Stimulated activated naive B cell treated with anti-CD40 and anti-IgM and Interleukin-4, amounts not matched to agents 10 μg/mL and 1 μg/mL and 100 μg/mL, for 72 hours (primary cell): ENCODE data around the gene LTB4R2.

Experiments used
- ATAC-seq, 2 donors: fragments of 150-1000 bp; cut with Tn5 transposase; replicated peaks; 2 replicates each; pipeline ENCODE4 v1.10.0; 2021; ENCODE audit warnings: moderate library complexity in 1 of 2
- DNase-seq: peaks from one replicate; pipeline ENCODE4 v3.0.0; 2021
- H3K27ac Mint-ChIP-seq: one replicate; pipeline ENCODE4 v1.8.0; 2022; ENCODE audit warnings: mild to moderate bottlenecking, mixed read lengths
- H3K27me3 Mint-ChIP-seq, 2 donors: one replicate each; pipeline ENCODE4 v1.8.0; 2022; ENCODE audit warnings: mixed read lengths in 2 of 2
- H3K36me3 Mint-ChIP-seq, 2 donors: one replicate each; pipeline ENCODE4 v1.8.0; 2022; ENCODE audit warnings: mixed read lengths in 2 of 2, mild to moderate bottlenecking in 1 of 2
- H3K4me1 Mint-ChIP-seq, 2 donors: one replicate each; pipeline ENCODE4 v1.8.0; 2022; ENCODE audit warnings: mixed read lengths in 2 of 2, mild to moderate bottlenecking in 1 of 2
- H3K4me3 Mint-ChIP-seq, 2 donors: one replicate each; pipeline ENCODE4 v1.8.0; 2022; ENCODE audit warnings: mild to moderate bottlenecking in 2 of 2, mixed read lengths in 2 of 2, moderate library complexity in 1 of 2
- H3K9me3 Mint-ChIP-seq, 2 donors: one replicate each; pipeline ENCODE4 v1.8.0; 2022; ENCODE audit warnings: mixed read lengths in 2 of 2, mild to moderate bottlenecking in 1 of 2

Gene LTB4R2

DNA sequence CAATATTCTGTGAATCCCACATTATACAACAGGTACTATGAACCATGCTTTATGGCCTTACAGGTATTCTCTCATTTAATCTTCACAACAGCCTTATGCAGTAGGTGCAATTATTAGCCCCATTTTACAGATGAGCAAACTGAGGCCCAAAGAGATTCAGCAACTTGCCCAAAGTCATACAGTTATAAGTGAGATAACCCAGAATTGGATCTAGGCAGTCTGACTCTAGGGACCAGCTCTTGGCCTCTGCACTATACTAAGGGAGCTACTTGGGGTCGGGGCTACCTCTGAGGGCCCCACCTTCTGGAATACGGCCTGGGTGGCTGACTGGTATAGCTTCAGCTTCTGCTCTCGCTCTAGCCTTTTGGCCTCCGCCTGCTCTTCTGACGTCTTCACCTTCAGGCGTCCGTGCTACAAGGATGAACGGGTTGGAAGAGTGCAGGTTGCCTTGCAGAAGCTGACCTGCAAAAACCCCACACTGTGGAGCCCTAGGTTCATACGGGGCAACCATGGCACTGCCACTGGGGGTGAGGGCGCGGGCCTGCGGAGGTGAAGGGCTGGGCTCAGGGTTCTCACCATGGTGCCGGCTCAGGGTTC, 39.3 kb upstream of the LTB4R2 start:
- peaks cover 25 to 31% of the 10 kb centered on the region in 2 donors for H3K36me3 Mint-ChIP-seq
- no peaks in the 10 kb centered on the region for H3K27me3 Mint-ChIP-seq
- no peak for ATAC-seq
- peak overlapping the region; percentile 92 for H3K27ac Mint-ChIP-seq
- H3K9me3 Mint-ChIP-seq = no peaks in the 10 kb centered on the region
- no peak for DNase-seq
- H3K4me3 Mint-ChIP-seq = peak overlapping the region; percentile 93 to 95
- peaks cover 34 to 48% of the 10 kb centered on the region in 2 donors for H3K4me1 Mint-ChIP-seq

- Mint-ChIP-seq H3K36me3 (peaks cover 23 to 29% of the 10 kb centered on the region in 2 donors), H3K4me3 (peak within 1 kb of the TSS; percentile 93 to 95), H3K27me3 (no peaks in the 10 kb centered on the region), H3K4me1 (peaks cover 35 to 49% of the 10 kb centered on the region in 2 donors), H3K9me3 (no peaks in the 10 kb centered on the region), H3K27ac (peak within 1 kb of the TSS; percentile 92)
- DNase-seq = peak; percentile 89
- peak; percentile 85 to 89 for ATAC-seq
Measured at GRCh38 chr14:24271134-24271833, 38.7 kb upstream of the LTB4R2 start, which contains the start of gene RABGGTA. Gene RABGGTA (minus strand): TSS chr14:24271597. CDS start chr14:24271115, 482 bp downstream.

DNA sequence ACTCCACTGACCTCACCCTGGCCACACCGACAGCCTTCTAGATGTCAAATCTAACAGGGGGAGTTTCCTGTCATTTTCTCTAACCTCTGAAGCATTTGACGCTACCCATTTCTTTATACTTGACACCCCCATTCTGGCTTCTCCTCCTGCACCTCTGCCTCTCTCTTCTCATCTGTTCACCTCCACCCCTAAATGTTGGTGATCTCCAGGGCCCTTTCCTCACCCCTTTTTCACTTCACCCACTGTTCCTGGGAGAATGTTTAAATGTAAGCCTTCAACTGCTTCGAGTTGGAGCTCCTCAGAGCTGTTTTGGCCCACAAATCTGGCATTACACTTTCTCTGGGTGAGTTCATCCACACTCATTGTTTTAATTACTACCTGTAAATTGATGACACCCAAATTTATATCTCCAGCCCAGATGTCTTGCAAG, 38.1 kb upstream of the LTB4R2 start:
- Mint-ChIP-seq H3K4me1 (peaks cover 38 to 54% of the 10 kb centered on the region in 2 donors), H3K36me3 (peaks cover 17 to 25% of the 10 kb centered on the region in 2 donors), H3K9me3 (no peaks in the 10 kb centered on the region), H3K4me3 (peak overlapping the region; percentile 93 to 95), H3K27ac (peak overlapping the region; percentile 92), H3K27me3 (no peaks in the 10 kb centered on the region)
- no peak for DNase-seq
- ATAC-seq = no peak

GRCh38 chr14:24272467-24272866, 37.5 kb upstream of the LTB4R2 start:
- DNase-seq (no peak), ATAC-seq (no peak)
- Mint-ChIP-seq H3K4me1 (peaks cover 40 to 60% of the 10 kb centered on the region in 2 donors), H3K36me3 (peaks cover 11 to 23% of the 10 kb centered on the region in 2 donors), H3K27ac (peak overlapping the region; percentile 92), H3K4me3 (peak overlapping the region; percentile 26 to 27), H3K27me3 (no peaks in the 10 kb centered on the region), H3K9me3 (no peaks in the 10 kb centered on the region)

GRCh38 chr14:24273422-24273998, 36.4 kb upstream of the LTB4R2 start:
- ATAC-seq (no peak), DNase-seq (no peak)
- Mint-ChIP-seq H3K9me3 (peaks cover 5% of the 10 kb centered on the region in 2 donors), H3K27me3 (no peaks in the 10 kb centered on the region), H3K27ac (peak overlapping the region; percentile 77), H3K36me3 (peaks cover 13 to 24% of the 10 kb centered on the region in 2 donors), H3K4me3 (no peak overlapping the region), H3K4me1 (peaks cover 51 to 71% of the 10 kb centered on the region in 2 donors)

DNA sequence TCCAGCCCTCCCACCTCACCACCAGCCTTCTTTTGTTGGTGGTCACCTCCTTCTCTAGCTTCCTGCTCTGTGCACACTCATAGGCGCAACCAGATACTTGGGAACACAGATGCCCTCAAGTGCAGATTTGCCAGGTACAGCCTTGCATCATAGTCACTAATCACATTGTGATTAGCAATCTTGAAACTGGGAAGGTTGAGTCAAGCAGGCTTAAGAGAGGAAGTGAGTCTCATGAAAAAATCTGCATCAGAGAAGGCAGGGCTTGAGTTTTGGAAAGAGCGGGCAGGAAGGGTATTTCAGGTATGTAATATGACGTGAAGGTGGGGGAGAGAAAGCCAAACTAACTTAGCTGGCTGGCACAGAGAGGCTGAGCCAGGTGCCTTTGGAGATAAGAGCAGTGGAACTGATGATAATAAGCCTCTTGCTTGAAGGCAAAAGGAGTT, 35.8 kb upstream of the LTB4R2 start:
- peak overlapping the region; percentile 22 to 25 for H3K4me3 Mint-ChIP-seq
- no peaks in the 10 kb centered on the region for H3K27me3 Mint-ChIP-seq
- H3K9me3 Mint-ChIP-seq = peaks cover 7 to 8% of the 10 kb centered on the region in 2 donors
- ATAC-seq (peak; percentile 67 to 72), DNase-seq (peak; percentile 66)
- H3K4me1 Mint-ChIP-seq = peaks cover 55 to 77% of the 10 kb centered on the region in 2 donors
- H3K27ac Mint-ChIP-seq = peak overlapping the region; percentile 77
- H3K36me3 Mint-ChIP-seq = peaks cover 13 to 22% of the 10 kb centered on the region in 2 donors

GRCh38 chr14:24277071-24277470, 32.9 kb upstream of the LTB4R2 start:
- DNase-seq = no peak
- ATAC-seq = no peak
- Mint-ChIP-seq H3K4me3 (peak overlapping the region; percentile 2 to 39), H3K4me1 (peaks cover 73 to 93% of the 10 kb centered on the region in 2 donors), H3K27ac (peak overlapping the region; percentile 81), H3K27me3 (no peaks in the 10 kb centered on the region), H3K9me3 (peaks cover 7 to 8% of the 10 kb centered on the region in 2 donors), H3K36me3 (peaks cover 8 to 18% of the 10 kb centered on the region in 2 donors)

- peak overlapping the region; percentile 81 for H3K27ac Mint-ChIP-seq
Measured at GRCh38 chr14:24277606-24278321, 32.2 kb upstream of the LTB4R2 start.

GRCh38 chr14:24278424-24278823, 31.5 kb upstream of the LTB4R2 start:
- Mint-ChIP-seq H3K4me3 (peak overlapping the region in 1 of 2 donors; percentile 0), H3K27ac (peak overlapping the region; percentile 81), H3K27me3 (no peaks in the 10 kb centered on the region), H3K36me3 (peaks cover 8 to 15% of the 10 kb centered on the region in 2 donors), H3K4me1 (peaks cover 65 to 87% of the 10 kb centered on the region in 2 donors), H3K9me3 (peaks cover 7 to 8% of the 10 kb centered on the region in 2 donors)
- DNase-seq (no peak), ATAC-seq (no peak)

More at GRCh38 chr14:24277606-24278321, 32.2 kb upstream of the LTB4R2 start:
- DNase-seq = peak; percentile 21
- H3K4me1 Mint-ChIP-seq = peaks cover 70 to 93% of the 10 kb centered on the region in 2 donors
- peak; percentile 9 to 13 for ATAC-seq
- H3K4me3 Mint-ChIP-seq = peak overlapping the region; percentile 18 to 22
- no peaks in the 10 kb centered on the region for H3K27me3 Mint-ChIP-seq
- peaks cover 8 to 15% of the 10 kb centered on the region in 2 donors for H3K36me3 Mint-ChIP-seq
- H3K9me3 Mint-ChIP-seq = peaks cover 7 to 8% of the 10 kb centered on the region in 2 donors

DNA sequence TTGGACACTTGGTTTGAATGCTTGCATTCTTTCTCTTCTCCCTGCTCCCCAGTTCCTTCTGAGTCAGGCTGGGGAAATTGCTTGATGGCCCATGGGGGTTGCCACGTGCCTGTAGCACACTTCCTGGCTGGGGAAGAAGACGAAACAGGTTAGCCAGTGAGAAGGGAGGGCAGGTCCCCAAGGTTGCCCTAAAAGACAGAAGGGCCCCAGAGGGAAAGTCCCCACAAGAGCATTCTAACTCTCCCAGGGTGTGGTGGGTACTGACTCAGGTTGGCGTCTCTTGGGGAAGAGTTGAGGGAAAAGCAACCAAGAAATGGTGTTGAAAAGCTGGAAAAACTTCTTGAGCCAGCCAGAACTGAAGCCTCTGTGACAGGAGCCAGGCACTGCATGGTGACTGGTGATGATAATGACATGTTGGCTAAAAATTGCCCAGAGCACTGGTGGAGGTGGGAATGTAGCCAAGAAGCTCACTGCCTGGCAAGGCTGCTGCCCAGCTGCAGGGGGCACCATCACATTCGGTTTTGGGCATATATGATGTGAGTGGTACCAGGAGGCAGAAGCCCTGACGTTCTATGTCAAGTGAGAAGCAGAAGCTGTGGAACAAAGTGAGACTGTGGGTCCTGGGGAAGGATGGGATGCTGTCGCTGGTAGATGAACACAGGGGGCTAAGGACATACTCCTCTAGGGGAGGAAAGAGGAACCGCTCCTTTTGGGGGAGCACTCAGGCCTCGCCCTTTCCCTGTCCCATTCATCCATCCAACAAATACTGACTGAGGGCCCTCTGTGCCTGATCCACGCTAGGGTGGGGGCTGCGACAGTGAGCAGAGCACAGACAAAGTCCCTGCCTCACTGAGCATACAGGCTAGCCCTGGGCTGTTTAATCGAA, 30.4 kb upstream of the LTB4R2 start:
- Mint-ChIP-seq H3K36me3 (peaks cover 8 to 15% of the 10 kb centered on the region in 2 donors), H3K27ac (peak overlapping the region; percentile 81), H3K27me3 (no peaks in the 10 kb centered on the region), H3K4me1 (peaks cover 62 to 76% of the 10 kb centered on the region in 2 donors), H3K4me3 (peak overlapping the region; percentile 8 to 36), H3K9me3 (peaks cover 7 to 8% of the 10 kb centered on the region in 2 donors)
- ATAC-seq (peak; percentile 89), DNase-seq (peak; percentile 67)

DNA sequence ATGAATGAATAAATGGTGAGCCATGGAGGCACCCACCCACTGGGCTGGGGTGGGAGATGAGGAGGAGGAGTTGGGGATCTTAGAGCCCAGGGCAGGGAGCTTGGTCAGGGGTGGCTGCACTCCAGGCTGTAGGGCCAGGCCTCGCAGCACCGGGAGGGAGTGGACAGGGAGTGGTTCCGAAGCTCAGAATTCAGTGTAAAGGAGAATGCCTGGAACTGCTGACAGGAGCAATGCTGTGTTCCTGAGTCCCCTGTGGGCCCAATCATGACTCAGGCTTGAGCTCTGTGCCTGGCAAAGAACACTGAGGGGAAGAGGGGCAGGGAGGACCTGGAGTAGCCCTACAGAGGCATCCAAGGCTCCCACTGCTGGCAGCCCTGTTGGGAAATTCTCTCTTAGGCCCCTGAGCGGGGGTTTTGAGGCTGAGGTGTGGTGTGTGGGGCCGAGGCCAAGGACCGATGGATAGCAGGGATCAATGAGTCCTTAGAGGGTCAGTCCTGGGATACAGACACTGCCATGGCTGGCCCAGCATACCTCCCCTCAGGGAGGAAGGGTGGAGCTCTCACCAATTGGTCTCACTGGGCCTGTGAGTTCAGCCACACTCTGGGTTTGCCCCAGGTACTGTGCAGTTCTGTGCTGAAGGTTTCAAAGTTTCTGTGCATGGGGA, 29.0 kb upstream of the LTB4R2 start:
- ATAC-seq (no peak), DNase-seq (no peak)
- no peaks in the 10 kb centered on the region for H3K27me3 Mint-ChIP-seq
- peaks cover 7 to 8% of the 10 kb centered on the region in 2 donors for H3K9me3 Mint-ChIP-seq
- H3K27ac Mint-ChIP-seq = peak overlapping the region; percentile 91
- peaks cover 9 to 15% of the 10 kb centered on the region in 2 donors for H3K36me3 Mint-ChIP-seq
- no peak overlapping the region for H3K4me3 Mint-ChIP-seq
- H3K4me1 Mint-ChIP-seq = peaks cover 56 to 72% of the 10 kb centered on the region in 2 donors

GRCh38 chr14:24281636-24282035, 28.3 kb upstream of the LTB4R2 start:
- peaks cover 54 to 69% of the 10 kb centered on the region in 2 donors for H3K4me1 Mint-ChIP-seq
- H3K36me3 Mint-ChIP-seq = peaks cover 12 to 15% of the 10 kb centered on the region in 2 donors
- H3K4me3 Mint-ChIP-seq = no peak overlapping the region
- H3K27ac Mint-ChIP-seq = no peak overlapping the region
- H3K27me3 Mint-ChIP-seq = no peaks in the 10 kb centered on the region
- H3K9me3 Mint-ChIP-seq = peaks cover 7 to 8% of the 10 kb centered on the region in 2 donors
- ATAC-seq (no peak), DNase-seq (no peak)
